GM19452 (cell line): ENCODE results near the gene ETS2.

Experiments
- ATAC-seq: cut with Tn5 transposase; IDR thresholded peaks from one replicate; pipeline ENCODE4 v1.9.1; 2021; ENCODE audit not compliant: unreplicated experiment

The ETS2 gene

GRCh38 chr21:38777015-38777414 lies 28.7 kb upstream of the ETS2 start:
- ATAC-seq, result no peak

- no peak for ATAC-seq
Observed at GRCh38 chr21:38777531-38777930, 28.2 kb upstream of the ETS2 start.

GRCh38 chr21:38780879-38781278 lies 24.9 kb upstream of the ETS2 start:
- peak; percentile 76 for ATAC-seq

DNA sequence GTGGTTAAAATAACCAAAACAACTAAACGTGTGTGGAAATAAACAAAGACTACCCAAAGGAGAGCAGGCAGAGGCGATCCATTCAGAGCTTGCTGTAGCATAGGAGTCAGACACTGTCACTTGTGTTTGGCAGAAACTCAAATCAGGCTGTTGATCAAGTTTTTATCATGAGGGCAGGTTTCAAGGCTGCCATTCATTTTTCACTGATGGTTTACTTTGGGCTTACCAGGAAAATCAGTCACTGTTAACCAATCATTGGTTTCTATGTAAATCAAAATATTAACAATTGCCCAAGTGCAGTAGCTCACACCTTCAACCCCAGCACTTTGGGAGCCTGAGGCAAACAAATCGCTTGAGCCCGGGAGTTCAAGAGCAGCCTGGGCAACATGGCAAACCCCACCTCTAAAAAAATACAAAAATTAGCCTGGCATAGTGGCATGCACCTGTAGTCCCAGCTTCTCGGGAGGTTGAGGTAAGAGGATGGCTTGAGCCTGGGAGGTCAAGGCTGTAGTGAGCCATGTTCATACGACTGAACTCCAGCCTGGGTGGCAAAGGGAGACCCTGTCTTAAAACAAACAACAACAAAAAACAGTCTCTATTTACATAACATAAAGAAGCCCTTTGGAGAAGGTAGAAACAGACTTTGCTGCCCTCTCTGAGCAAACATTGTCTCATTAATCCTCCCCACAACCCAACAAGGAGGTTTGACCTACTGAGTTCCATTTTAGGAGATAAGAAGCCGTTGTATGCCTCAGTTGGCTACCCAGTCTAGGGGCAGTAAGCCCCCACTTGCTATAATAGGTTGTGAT lies 21.1 kb upstream of the ETS2 start:
- no peak for ATAC-seq

- no peak for ATAC-seq
Observed at GRCh38 chr21:38785483-38785882, 20.2 kb upstream of the ETS2 start.

DNA sequence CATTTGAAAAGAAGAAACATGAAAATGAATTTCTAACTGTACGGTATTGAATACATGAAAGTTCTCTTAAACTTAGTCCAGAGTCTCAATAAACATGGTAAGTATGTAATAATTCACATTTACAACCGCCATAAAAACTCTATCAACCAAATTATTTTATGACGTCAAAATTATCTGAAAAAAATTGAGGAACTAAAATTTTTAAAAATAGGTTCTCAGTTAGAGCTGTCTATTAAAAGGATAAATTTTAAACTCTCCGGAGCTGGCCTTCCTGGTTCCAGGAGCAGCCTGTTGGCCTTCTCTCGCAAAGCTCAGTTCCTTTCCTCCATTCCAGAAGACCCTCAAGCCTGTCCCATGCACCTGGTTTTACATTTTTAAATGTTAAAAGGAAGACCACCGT lies 18.7 kb upstream of the ETS2 start:
- no peak for ATAC-seq

DNA sequence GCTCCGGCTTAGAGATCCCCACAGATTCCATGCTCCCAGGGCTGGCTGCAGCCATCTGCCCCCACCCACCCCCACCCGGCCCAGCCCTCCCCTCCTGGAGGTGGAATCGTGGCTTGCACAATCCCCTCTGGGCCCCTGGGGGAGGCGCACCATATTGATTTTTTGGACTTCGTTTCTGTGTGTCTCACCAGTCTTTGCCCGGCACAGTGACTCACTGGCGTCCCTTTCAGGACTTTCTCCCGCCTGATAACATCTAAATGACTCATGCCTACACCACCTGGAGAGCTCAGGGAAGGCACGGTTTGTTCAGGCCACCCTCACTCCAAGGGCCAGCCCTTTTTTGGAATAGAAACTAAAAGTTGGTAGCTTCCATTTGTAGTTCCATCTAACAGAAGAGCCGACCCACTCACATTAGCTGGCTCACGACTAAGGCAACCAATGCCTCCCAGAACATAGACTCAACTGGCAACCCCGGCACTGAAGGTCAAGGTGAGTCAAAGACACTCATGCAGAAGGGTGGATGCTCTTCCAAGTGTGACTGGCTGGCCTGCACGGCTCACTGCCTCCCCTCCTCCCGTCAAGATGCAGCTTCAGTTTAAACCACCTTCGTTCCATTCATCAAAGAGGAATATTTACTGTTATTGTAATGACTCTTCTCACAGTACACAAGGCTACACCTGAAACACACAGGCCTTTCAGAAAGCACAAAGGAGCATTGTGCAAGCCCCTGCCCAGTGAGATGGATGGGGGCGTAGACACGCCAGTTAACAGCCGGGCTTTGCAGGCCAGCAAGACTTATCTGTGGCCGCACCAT lies 18.1 kb upstream of the ETS2 start:
- ATAC-seq, result no peak

- no peak for ATAC-seq
Observed at GRCh38 chr21:38788275-38788905, 17.3 kb upstream of the ETS2 start.

- no peak for ATAC-seq
Observed at GRCh38 chr21:38789275-38789674, 16.5 kb upstream of the ETS2 start.

- no peak for ATAC-seq
Observed at GRCh38 chr21:38790059-38790458, 15.7 kb upstream of the ETS2 start.

GRCh38 chr21:38790961-38791360 lies 14.8 kb upstream of the ETS2 start:
- no peak for ATAC-seq

- no peak for ATAC-seq
Observed at GRCh38 chr21:38792676-38793459, 12.9 kb upstream of the ETS2 start.

DNA sequence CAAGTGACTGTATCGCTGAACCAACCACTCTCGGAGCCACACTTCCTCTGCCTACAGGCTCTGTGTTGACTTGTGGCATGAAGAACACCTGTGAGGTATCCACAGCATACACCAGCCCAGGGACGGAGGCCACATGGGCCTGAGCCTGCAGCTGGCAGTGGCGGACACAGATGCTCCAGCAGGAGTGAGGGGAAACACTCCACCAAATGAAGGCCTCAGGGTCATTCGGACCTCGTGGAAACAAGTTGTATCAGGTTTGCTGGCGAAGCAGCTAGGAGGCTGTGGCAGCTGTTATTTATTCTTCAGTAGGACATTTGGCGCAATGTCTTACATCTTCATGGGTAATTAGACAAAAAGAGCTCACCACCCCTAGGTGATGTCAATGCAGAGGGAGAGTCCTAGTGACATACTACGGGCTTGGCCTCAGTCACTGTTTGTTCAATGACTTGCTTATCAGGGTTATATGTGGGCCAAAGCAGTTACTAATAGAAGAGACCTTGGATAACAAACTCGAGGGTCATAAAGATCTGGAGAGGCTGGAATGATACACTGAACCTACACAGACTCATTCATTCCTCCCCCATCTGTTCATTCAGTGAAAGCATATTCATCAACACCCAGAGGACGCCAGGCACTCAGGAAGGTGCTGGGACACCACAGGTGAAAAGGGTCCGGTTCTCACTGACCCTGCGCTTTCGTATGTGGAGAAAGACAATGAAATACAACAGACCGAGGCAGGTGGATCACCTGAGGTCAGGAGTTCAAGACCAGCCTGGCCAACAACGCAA lies 11.6 kb upstream of the ETS2 start:
- no peak for ATAC-seq

DNA sequence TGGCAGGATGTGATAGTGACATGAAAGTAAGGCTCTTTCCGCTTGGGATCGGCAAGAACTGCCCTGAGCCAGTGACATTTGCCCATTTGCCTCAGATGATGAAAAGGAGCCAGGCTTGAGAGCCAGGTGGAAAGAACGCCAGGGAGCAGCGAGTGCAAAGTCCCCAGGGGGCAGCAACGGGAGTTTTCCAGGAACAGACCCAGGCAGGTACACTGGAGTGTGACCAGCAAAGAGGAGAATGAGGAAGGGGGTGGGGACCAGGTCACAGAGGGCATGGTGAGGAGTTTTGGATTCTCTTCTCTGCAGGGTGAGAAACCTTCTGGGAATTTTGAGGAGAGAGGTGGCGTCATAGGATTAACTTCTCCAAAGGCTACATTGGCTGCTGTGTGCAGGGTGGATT lies 10.8 kb upstream of the ETS2 start:
- no peak for ATAC-seq

DNA sequence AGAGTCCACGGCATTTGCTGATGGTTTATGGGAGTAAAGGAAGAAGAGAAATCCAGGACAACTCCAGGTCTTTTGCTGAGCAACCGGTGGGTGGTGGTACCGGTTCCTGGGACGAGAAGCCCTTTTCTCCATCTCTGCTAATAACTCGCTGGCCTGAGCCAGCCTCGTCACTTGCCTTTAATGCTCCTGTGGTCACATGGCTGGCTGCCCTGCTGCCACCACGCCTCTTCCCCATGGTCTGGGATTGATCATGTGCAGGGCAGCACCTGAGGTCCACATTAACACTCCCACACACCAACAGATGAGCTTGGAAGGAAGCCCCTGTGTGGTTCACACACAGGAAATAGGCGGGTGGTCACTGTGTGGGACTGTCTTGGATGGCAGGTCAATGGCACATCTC lies 10.3 kb upstream of the ETS2 start:
- ATAC-seq, result no peak

DNA sequence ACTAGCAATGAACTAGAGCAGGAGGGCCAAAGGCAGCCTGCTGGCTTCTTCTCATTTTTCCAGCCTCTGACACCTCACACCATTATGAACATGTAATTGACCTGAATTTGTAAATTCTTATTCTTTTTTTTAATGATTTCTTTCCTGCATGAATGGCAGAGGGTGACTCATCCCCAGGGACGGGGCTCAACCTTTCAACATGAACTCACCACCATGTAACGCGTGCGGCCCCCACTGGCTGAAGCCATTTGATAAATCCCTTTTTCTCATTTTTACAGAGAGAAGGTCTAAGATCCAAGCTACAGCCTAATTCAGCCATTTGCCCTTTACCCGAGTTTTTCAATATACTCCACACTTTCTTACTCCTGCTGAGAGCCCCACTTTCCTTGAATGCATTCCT lies 9.3 kb upstream of the ETS2 start:
- ATAC-seq, result no peak

- no peak for ATAC-seq
Observed at GRCh38 chr21:38797470-38797869, 8.3 kb upstream of the ETS2 start.

DNA sequence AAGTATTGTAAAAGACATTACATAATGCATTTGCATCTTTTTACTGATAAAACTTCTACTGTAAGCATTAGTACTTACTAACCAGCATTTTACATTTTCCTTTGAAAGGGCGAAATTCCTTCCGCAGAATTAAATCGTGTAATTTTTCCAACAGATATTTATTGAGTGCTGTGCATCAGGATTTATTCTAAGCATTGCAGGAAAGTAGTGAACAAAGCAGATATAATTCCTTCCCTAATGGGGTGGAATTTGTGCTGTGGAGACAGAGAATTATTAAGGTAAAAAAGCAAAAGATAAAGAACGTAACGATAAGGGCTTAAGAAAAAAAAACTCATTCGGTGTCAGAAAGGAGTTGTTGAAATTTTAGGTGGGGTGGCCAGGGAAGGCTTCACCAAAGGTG lies 7.6 kb upstream of the ETS2 start:
- no peak for ATAC-seq

DNA sequence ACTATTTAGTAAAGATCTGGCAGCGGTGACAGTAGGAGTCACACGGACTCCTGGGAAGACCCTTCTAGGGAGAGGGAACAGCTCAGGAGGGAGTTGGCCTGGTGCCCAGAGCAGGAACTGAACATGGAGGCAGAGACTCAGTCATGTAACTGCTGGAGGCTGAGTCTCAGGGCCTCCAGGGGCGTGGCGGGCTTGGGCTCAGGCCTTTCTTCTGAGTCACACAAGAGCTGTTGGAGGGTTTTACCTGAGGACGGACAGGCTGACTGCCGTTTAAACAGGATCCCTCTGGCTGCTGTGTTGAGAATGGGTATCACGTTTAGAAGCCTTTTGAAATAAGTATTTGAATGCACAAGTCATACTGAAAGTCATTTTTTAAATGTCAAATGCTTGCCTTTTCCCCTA lies 7.2 kb upstream of the ETS2 start:
- ATAC-seq, result no peak

GRCh38 chr21:38800046-38800758 lies 5.5 kb upstream of the ETS2 start:
- no peak for ATAC-seq
